ENCODE measurements around the gene SPRR4. TPM values are rescaled to one million over a fixed set of nuclear protein-coding genes. Genes with fewer than 3 reads are reported as not detected.

The SPRR4 gene
- total and polyA plus RNA-seq, 2 donors (not counting 3 experiments of a cell fraction or from before 2014, with no cell fraction given), result not detected

- Histone ChIP-seq H3K4me1 (ENCODE audit: control insufficient read depth, extremely low read depth, insufficient read depth, low read length) (no peaks in the 10 kb centered on the region), H3K79me2 (ENCODE audit: control insufficient read depth, insufficient read depth, low read length) (no peaks in the 10 kb centered on the region), H3K9me3 (replicated peaks; ENCODE audit: control insufficient read depth, insufficient read depth, low read length) (no peaks in the 10 kb centered on the region), H3K27ac (ENCODE audit: insufficient read depth, low read depth, low read length) (no peak overlapping the region), H3K9me1 (replicated peaks; ENCODE audit: control insufficient read depth, extremely low read depth, insufficient read depth, low read length) (no peaks in the 10 kb centered on the region), H3K36me3 (ENCODE audit: control insufficient read depth in 2 of 2, extremely low read depth in 1 of 2, insufficient read depth in 2 of 2, low read length in 2 of 2) (no peaks in the 10 kb centered on the region), H2AFZ (ENCODE audit: low read depth, low read length) (no peak overlapping the region), H3K27me3 (ENCODE audit: control insufficient read depth in 2 of 2, insufficient read depth in 2 of 2, low read length in 2 of 2) (no peaks in the 10 kb centered on the region), H3K4me2 (ENCODE audit: insufficient read depth, low read length) (no peak overlapping the region), H3K4me3 (replicated peaks in 1 of 3; ENCODE audit: insufficient read depth in 1 of 3, low read depth in 1 of 3, low read length in 3 of 3) (no peak overlapping the region), H3K9ac (replicated peaks; ENCODE audit: extremely low read depth, insufficient read depth, low read length) (no peak overlapping the region), H4K20me1 (replicated peaks; ENCODE audit: control insufficient read depth, extremely low read depth, insufficient read depth, low read length) (no peaks in the 10 kb centered on the region)
- FAIRE-seq, result no peak
- CTCF ChIA-PET, result no interaction called here
- no peak for TF ChIP-seq FOS (IDR thresholded peaks at IDR 0.05; ENCODE audit: borderline replicate concordance, insufficient read depth, low read length)
- no peak for TF ChIP-seq POLR2AphosphoS5 (IDR thresholded peaks at IDR 0.05; ENCODE audit: insufficient read depth, low read depth, low read length)
- no peak for TF ChIP-seq MAX (IDR thresholded peaks at IDR 0.05; ENCODE audit: insufficient read depth, insufficient read length)
- no peak for TF ChIP-seq POLR2A (IDR thresholded peaks at IDR 0.05; ENCODE audit: low read depth, low read length)
- TF ChIP-seq MYC (IDR thresholded peaks at IDR 0.05; ENCODE audit: low read depth, low read length), result no peak
- TF ChIP-seq EZH2 (IDR thresholded peaks at IDR 0.05; ENCODE audit: borderline replicate concordance, low read depth, low read length, severe bottlenecking), result no peak
- no peak for DNase-seq (ENCODE audit: low read depth, low spot score)
- POLR2A ChIA-PET, result no interaction called here
- no TSS peak for BruUV-seq (replicated peaks)
- dilution Hi-C loops (cut with MboI; ENCODE audit: extremely low pct_ligation_motif_present, low sequenced_read_pairs) (no loop called here), intact Hi-C loops (cut with micrococcal nuclease) (no loop called here)
Measured at GRCh38 chr1:152986578-152986977, 16.1 kb downstream of the SPRR4 start.

GRCh38 chr1:152993186-152993585, 22.7 kb downstream of the SPRR4 start:
- FAIRE-seq (no peak), DNase-seq (ENCODE audit: low read depth, low spot score) (no peak)
- no peak overlapping the region for H3K27ac ChIP-seq (ENCODE audit: insufficient read depth, low read depth, low read length)
- no peak overlapping the region for H3K4me2 ChIP-seq (ENCODE audit: insufficient read depth, low read length)
- CTCF ChIA-PET, result no interaction called here
- no peaks in the 10 kb centered on the region for H3K4me1 ChIP-seq (ENCODE audit: control insufficient read depth, extremely low read depth, insufficient read depth, low read length)
- POLR2A ChIA-PET, result no interaction called here
- no peaks in the 10 kb centered on the region for H3K9me3 ChIP-seq (replicated peaks; ENCODE audit: control insufficient read depth, insufficient read depth, low read length)
- TF ChIP-seq MAX (IDR thresholded peaks at IDR 0.05; ENCODE audit: insufficient read depth, insufficient read length), result no peak
- TF ChIP-seq MYC (IDR thresholded peaks at IDR 0.05; ENCODE audit: low read depth, low read length), result no peak
- TF ChIP-seq EZH2 (IDR thresholded peaks at IDR 0.05; ENCODE audit: borderline replicate concordance, low read depth, low read length, severe bottlenecking), result no peak
- TF ChIP-seq POLR2AphosphoS5 (IDR thresholded peaks at IDR 0.05; ENCODE audit: insufficient read depth, low read depth, low read length), result no peak
- no peak for TF ChIP-seq CTCF (IDR thresholded peaks at IDR 0.05; ENCODE audit: extremely low read depth in 1 of 2, insufficient read depth in 1 of 2, low read depth in 1 of 2, low read length in 2 of 2)
- TF ChIP-seq FOS (IDR thresholded peaks at IDR 0.05; ENCODE audit: borderline replicate concordance, insufficient read depth, low read length), result no peak
- TF ChIP-seq JUN (IDR thresholded peaks at IDR 0.05; ENCODE audit: borderline replicate concordance, insufficient read depth, insufficient read length, low read depth), result no peak
- no peak for TF ChIP-seq GATA2 (IDR thresholded peaks at IDR 0.05; ENCODE audit: insufficient read depth, insufficient read length, low read depth, low read length)
- TF ChIP-seq POLR2A (IDR thresholded peaks at IDR 0.05; ENCODE audit: low read depth, low read length), result no peak
- no peak overlapping the region for H3K9ac ChIP-seq (replicated peaks; ENCODE audit: extremely low read depth, insufficient read depth, low read length)
- no peaks in the 10 kb centered on the region for H3K9me1 ChIP-seq (replicated peaks; ENCODE audit: control insufficient read depth, extremely low read depth, insufficient read depth, low read length)
- dilution Hi-C loops (cut with MboI; ENCODE audit: extremely low pct_ligation_motif_present, low sequenced_read_pairs), result no loop called here
- BruUV-seq (replicated peaks), result no TSS peak
- intact Hi-C loops (cut with micrococcal nuclease), result no loop called here
- H3K27me3 ChIP-seq (ENCODE audit: control insufficient read depth in 2 of 2, insufficient read depth in 2 of 2, low read length in 2 of 2), result no peaks in the 10 kb centered on the region
- no peak overlapping the region for H3K4me3 ChIP-seq (replicated peaks in 1 of 3; ENCODE audit: insufficient read depth in 1 of 3, low read depth in 1 of 3, low read length in 3 of 3)
- H3K79me2 ChIP-seq (ENCODE audit: control insufficient read depth, insufficient read depth, low read length), result no peaks in the 10 kb centered on the region
- no peak overlapping the region for H2AFZ ChIP-seq (ENCODE audit: low read depth, low read length)
- no peaks in the 10 kb centered on the region for H3K36me3 ChIP-seq (ENCODE audit: control insufficient read depth in 2 of 2, extremely low read depth in 1 of 2, insufficient read depth in 2 of 2, low read length in 2 of 2)
- H4K20me1 ChIP-seq (replicated peaks; ENCODE audit: control insufficient read depth, extremely low read depth, insufficient read depth, low read length), result no peaks in the 10 kb centered on the region
